ENCODE measurements around the gene CACNA2D3.

Gene CACNA2D3

GRCh38 chr3:54988302-54988837 is 866.0 kb downstream of the CACNA2D3 start:
- no peak for DNase-seq

DNA sequence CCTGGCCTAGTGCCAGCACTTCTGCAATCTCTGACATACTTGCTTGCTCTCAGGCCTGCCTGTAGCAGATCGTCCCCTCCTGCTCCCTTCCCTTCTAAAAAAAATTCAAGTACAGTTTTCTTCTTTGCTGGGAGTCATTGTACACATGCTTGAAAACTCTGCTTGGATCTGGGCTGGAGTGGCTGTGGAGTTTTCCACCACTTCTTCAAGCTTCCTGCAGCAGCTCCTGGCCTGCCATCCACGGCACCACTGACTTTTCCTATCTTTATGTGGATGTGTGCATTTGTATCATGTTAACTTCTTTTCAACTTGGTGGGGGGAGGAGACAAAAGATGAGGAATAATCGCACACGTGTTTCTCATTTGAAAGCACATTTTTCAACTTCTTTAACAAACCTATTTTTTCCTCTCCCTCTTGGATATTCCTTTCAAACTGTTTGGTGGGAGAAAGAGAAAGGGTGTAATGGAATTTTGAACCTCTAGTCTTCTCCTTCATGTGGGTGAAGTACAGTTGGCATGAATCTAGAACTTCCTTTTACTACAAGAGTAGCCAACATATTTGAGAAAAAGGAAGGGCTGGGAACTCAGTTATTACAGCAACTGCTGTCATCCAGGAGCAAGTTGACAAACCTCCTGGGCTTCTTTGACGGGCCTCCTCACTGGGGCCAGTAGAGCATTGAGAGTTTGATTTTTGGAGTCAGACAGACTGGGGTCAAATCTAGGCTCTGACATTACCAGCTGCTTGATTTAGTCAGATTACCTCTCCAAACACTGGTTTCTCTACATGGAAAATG is 866.7 kb downstream of the CACNA2D3 start:
- DNase-seq, result no peak

DNA sequence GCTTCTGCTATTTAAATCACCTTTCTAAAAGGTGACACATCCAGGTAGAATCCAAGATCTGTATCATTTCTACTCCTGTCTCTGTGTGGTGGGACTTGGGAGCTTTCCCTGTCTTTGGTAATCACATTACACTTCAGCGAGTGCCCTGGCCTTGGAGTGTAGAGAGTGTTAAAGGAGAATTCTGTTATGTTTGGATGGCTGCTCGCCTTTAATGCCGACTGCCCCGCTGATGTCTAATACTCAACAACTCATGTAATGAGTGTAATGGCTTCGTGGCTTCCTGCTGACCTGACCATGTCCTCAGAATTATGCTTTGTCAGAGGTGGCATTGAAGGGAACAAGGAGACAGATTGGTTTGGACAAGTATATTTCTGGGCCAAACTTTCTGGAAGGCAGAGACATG is 871.8 kb downstream of the CACNA2D3 start:
- DNase-seq, result no peak

DNA sequence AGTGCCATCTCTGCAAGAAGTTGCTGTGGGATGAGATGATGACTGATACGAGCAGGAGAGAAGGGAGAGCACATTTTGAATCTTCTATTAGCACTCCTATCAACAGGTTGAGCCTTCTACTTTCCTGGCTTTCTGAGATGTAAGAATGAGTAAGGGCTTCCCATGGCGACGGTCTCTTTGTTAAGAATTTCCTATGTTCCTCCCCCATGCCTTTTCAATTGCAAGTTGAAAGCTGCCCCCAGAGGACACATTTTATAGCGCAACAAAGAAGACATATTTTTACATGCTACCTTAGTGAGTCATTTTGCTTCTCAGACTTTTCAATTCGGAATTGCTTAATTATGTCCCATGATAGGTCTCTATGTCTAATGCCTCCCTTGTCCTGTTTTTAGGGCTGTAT is 876.8 kb downstream of the CACNA2D3 start:
- DNase-seq, result no peak

DNA sequence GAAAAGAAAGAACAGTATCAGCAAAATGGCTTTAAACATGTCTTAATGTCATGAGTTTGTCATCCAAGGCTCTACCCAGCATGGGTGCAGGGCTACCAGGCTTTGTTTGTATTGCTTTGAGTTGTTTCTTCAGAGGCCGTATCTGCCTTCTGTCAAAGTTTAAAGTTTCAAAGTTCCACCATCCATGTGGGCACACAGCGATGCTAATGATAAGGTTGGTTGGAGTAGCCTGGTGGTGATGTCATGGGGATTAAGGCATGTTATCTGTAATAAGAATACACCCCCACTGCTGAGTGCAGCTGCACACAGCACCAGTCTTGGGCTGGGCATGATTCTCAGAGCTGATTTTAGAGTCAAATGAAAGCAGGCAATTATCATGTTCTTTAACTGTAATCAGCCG is 877.5 kb downstream of the CACNA2D3 start:
- no peak for DNase-seq

- no peak for DNase-seq
These were observed 878.2 kb downstream of the CACNA2D3 start for GRCh38 chr3:55000546-55000945.

DNA sequence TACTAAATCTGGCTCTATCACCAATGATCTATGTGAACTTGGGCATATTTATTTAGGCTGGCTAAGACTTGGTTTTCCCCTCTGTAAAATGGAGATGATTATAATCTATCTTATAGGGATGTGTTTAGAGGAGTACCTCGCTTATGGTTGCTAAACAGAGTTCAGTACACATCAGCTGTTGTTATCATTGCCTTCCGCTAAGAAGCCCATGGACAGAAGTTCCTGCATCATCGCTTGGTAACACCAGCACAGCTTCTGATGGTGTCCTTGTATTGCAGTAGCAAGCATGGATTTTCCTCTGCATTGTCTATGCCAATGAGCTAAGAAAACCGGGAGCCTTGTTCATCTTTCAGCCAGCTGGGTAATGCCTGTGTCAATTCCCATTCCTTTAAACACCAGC is 878.6 kb downstream of the CACNA2D3 start:
- DNase-seq, result no peak

GRCh38 chr3:55002416-55002930 is 880.1 kb downstream of the CACNA2D3 start:
- DNase-seq, result no peak

DNA sequence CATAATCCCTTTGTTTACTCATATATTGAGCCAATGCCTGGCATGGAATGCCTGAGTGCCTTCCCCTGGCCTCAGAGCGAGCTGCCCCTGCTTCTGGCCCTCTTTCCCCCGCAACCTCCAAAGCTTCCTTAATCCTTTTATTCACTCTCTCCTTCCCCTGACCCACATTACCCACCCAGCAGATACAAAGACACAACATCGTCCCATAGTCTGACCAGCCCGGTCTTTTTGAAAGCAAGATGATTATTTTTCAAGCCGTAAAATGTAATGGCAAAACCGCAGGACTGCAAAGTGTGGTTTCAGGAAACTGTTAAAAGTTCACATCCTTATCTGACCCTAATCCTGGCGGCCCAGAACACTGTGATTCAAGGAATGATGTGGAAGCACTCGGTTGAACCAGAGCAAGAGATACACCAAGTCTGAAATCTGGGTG is 883.9 kb downstream of the CACNA2D3 start:
- DNase-seq, result no peak

DNA sequence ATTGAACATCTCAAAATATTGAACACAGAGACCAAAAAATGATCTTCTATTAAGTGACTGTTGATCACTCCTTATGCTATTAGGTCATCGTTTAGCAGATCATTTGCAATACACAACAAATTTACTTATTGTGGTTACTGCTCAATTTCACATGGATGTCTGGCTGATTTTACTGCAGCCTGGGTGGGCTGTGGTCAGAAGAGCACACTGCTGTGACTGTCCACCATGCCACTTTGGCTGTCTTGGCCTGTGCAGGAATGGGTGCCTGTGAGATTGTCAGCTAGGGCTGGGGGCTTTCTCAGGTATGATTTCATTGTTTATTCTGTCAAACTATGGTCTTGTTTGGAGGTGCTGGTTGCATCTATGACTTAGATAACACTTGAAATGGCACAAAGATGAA is 885.6 kb downstream of the CACNA2D3 start:
- no peak for DNase-seq

DNA sequence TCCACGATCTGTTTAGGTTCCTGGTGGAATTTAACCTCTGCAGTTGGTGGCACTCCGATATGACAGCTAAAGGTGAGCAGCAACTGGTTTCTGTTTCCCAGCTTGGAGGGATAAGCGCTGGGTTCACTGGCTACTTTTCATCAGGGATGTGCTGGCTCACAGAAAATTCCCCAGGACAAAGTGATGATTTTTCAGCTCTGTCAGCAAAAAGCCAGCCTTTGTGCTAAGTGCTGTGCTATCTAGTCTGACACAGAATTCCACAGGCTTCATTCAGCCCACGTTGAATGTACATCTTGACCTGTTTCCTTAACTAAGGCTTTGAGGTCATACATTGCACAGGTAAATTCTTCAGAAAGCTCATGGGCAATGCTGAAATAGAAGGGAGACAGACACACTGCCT is 887.0 kb downstream of the CACNA2D3 start:
- no peak for DNase-seq

GRCh38 chr3:55012091-55012490 is 889.7 kb downstream of the CACNA2D3 start:
- no peak for DNase-seq

- no peak for DNase-seq
These were observed 891.0 kb downstream of the CACNA2D3 start for GRCh38 chr3:55013145-55013925.

GRCh38 chr3:55014081-55014480 is 891.7 kb downstream of the CACNA2D3 start:
- DNase-seq, result no peak

GRCh38 chr3:55014906-55015305 is 892.6 kb downstream of the CACNA2D3 start:
- DNase-seq, result no peak

DNA sequence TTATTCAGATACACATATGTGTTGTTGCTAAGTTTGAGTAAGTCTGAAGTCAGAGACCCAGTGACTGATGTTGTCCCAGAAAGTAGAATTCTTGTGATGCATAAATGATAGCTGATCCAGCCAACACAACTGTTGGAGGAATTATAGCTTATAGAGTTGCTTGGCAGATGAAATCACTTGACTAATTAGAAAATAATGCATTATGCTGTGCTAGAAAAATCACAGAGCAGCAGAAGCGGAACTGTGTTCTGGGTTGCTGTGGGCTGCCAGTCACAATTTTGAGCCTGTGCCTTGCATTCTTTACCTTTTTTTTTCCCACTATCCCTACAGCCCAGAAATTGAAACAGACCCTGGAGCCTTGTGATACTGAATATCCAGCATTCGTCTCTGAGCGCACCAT is 895.5 kb downstream of the CACNA2D3 start:
- no peak for DNase-seq

- DNase-seq, result no peak
These were observed 908.6 kb downstream of the CACNA2D3 start for GRCh38 chr3:55030938-55031337.

GRCh38 chr3:55036883-55037577 is 914.7 kb downstream of the CACNA2D3 start:
- no peak for DNase-seq

DNA sequence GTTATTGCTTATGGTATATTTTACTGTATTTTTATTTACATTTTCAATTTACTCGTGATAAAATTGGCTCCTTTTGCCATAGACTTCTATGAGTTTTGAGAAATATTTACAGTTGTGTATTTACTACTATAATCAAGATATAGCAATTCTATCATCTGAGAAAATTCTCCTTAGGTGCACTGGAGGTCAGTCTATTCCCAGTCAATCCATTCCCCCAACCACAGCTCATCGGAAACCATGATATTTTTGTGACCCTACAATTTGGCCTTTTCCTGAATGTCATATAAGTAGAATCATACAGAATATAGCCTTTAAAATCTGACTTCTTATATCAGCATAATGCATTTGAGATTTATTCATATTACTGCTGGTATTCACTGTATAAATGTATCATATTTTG is 920.2 kb downstream of the CACNA2D3 start:
- no peak for DNase-seq

DNA sequence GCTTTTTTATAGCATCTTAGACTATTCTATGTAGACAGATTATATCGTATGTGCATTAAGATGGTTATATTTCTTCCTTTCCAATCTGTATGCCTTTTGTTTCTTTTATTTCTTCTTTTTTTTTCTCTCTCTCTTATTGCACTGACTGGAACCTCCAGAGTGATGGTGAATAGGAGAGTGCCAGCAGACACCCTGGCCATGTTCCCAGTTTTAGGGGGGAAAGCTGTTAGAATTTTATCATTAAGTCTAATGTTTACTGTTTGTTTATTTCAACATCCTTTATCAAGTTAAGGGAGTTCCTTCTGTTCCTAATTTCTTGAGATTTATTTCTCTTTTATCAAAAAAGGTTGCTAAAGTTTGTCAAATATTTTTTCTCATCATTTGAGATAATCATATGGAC is 922.1 kb downstream of the CACNA2D3 start:
- no peak for DNase-seq

GRCh38 chr3:55059027-55059629 is 936.8 kb downstream of the CACNA2D3 start:
- DNase-seq, result no peak

DNA sequence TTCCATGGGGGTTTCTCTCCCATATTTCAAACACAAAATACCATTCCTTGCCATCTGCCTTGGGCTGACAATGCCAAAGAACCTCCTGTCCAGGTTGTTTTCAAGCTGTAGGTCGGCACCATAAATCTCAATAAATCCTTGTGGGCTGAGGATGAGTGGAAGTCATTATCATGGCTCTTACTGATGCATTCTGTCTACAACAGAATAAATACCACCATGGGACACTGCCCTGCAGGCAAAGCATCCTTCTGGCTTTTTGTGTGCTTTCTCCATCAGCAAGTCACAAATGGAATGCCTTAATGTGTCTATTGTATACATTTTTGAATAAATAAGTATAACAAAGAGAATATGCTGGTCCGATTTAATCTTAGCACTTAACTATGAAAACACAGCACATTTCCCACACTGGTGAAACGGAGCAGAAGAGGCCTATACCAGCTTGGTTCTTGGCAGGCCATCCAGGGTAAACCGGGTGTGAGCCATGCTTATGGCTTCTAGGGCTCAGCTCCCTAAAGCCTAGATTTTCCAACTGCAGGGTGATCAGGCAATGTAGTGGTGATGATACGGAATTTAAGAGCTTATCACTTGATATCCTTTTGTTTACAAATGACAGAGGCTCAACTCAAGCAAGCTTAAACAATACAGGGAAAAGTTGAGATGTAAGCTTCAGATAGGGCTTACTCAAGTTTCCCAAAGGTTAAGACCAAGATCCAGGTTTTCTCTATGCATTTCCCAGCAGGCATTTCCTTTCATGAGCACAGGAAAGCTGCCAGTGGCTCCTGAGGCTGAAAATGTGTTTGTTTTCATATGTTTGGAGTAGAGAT is 938.8 kb downstream of the CACNA2D3 start:
- no peak for DNase-seq
